ENCODE measurements around the gene ROPN1B. TPM values are rescaled to one million over a fixed set of nuclear protein-coding genes. Genes with fewer than 3 reads are reported as not detected.

The ROPN1B gene
- total RNA-seq, 1 experiment from 2014 or later = 0.13 TPM

DNA sequence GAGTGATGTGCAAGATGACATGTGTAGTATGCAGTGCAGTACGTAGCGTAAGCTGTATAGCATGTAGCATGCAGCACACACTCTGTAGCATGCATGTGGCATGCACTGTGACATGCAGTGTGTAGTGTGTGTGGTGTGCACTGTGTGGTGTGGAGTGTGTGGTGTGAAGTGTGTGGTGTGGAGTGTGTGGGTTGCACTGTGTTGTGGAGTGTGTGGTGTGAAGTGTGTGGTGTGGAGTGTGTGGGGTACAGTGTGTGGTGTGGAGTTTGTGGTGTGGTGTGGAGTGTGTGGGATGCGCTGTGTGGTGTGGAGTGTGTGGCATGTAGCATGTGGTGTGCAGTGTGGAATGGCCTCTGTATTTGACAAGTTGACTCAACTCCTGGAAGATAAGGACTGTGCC lies 39.2 kb downstream of the ROPN1B start (continued):
- TF ChIP-seq PRRX2 (CRISPR knock-in tag; IDR thresholded peaks at IDR 0.05) (no peak), CREM (CRISPR knock-in tag; IDR thresholded peaks at IDR 0.05) (no peak), SMAD4 (CRISPR knock-in tag; IDR thresholded peaks at IDR 0.05) (no peak), MXD4 (CRISPR knock-in tag; IDR thresholded peaks at IDR 0.05; ENCODE audit: borderline replicate concordance) (no peak), CTCF (IDR thresholded peaks at IDR 0.05) (no peak)
- TF ChIP-seq, protein P1, sequence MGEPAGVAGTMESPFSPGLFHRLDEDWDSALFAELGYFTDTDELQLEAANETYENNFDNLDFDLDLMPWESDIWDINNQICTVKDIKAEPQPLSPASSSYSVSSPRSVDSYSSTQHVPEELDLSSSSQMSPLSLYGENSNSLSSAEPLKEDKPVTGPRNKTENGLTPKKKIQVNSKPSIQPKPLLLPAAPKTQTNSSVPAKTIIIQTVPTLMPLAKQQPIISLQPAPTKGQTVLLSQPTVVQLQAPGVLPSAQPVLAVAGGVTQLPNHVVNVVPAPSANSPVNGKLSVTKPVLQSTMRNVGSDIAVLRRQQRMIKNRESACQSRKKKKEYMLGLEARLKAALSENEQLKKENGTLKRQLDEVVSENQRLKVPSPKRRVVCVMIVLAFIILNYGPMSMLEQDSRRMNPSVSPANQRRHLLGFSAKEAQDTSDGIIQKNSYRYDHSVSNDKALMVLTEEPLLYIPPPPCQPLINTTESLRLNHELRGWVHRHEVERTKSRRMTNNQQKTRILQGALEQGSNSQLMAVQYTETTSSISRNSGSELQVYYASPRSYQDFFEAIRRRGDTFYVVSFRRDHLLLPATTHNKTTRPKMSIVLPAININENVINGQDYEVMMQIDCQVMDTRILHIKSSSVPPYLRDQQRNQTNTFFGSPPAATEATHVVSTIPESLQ (CRISPR knock-in tag; IDR thresholded peaks at IDR 0.05) = no peak

GRCh38 chr3:126009181-126009580 lies 40.2 kb downstream of the ROPN1B start:
- TF ChIP-seq ZNF219 (CRISPR knock-in tag; IDR thresholded peaks at IDR 0.05; ENCODE audit: borderline replicate concordance) (no peak), HMGXB4 (CRISPR knock-in tag; IDR thresholded peaks at IDR 0.05) (no peak), NFYB (CRISPR knock-in tag; conservative IDR thresholded peaks at IDR 0.05; ENCODE audit: low read depth) (no peak)
- DNase-seq (ENCODE audit: low spot score) (no peak), ATAC-seq (no peak)
- Mint-ChIP-seq H3K9me3 (peaks cover 3% of the 10 kb centered on the region; the same call in 1 of the 2 replicates), H3K36me3 (peaks cover 9% of the 10 kb centered on the region; the same call in 1 of the 2 replicates), H3K4me3 (no peak overlapping the region), H3K4me1 (peaks cover 7% of the 10 kb centered on the region), H3K27me3 (ENCODE audit: low read depth) (peaks cover 5% of the 10 kb centered on the region; the same call in 1 of the 2 replicates), H3K27ac (no peak overlapping the region)
- ChIA-PET POLR2A (no interaction called here), CTCF (no interaction called here)

- POLR2A ChIA-PET = no interaction called here
Observed at GRCh38 chr3:126013751-126014156, 44.8 kb downstream of the ROPN1B start.

More at GRCh38 chr3:126013751-126014156, 44.8 kb downstream of the ROPN1B start:
- H3K9me3 Mint-ChIP-seq = peaks cover 3% of the 10 kb centered on the region; the same call in 1 of the 2 replicates
- peak overlapping the region; percentile 49; the same call in 1 of the 2 replicates for H3K27ac Mint-ChIP-seq
- DNase-seq (ENCODE audit: low spot score) = no peak
- H3K27me3 Mint-ChIP-seq (ENCODE audit: low read depth) = peaks cover 41% of the 10 kb centered on the region
- no peak overlapping the region for H3K4me3 Mint-ChIP-seq
- H3K36me3 Mint-ChIP-seq = 0 out of 2 replicates have a peak, but pooled peaks cover 6% of the 10 kb centered on the region
- H3K4me1 Mint-ChIP-seq = peaks cover 10% of the 10 kb centered on the region
- peak; percentile 34; the same call in 1 of the 2 replicates for ATAC-seq
- no peak for TF ChIP-seq GRHL2 (CRISPR knock-in tag; IDR thresholded peaks at IDR 0.05; ENCODE audit: insufficient replicate concordance, severe bottlenecking)
- TF ChIP-seq, protein P2, sequence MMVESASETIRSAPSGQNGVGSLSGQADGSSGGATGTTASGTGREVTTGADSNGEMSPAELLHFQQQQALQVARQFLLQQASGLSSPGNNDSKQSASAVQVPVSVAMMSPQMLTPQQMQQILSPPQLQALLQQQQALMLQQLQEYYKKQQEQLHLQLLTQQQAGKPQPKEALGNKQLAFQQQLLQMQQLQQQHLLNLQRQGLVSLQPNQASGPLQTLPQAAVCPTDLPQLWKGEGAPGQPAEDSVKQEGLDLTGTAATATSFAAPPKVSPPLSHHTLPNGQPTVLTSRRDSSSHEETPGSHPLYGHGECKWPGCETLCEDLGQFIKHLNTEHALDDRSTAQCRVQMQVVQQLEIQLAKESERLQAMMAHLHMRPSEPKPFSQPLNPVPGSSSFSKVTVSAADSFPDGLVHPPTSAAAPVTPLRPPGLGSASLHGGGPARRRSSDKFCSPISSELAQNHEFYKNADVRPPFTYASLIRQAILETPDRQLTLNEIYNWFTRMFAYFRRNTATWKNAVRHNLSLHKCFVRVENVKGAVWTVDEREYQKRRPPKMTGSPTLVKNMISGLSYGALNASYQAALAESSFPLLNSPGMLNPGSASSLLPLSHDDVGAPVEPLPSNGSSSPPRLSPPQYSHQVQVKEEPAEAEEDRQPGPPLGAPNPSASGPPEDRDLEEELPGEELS (CRISPR knock-in tag; IDR thresholded peaks at IDR 0.05) = no peak
- TF ChIP-seq NR3C1 (CRISPR knock-in tag; conservative IDR thresholded peaks at IDR 0.05; ENCODE audit: low read depth) = no peak
- TF ChIP-seq, protein P3, sequence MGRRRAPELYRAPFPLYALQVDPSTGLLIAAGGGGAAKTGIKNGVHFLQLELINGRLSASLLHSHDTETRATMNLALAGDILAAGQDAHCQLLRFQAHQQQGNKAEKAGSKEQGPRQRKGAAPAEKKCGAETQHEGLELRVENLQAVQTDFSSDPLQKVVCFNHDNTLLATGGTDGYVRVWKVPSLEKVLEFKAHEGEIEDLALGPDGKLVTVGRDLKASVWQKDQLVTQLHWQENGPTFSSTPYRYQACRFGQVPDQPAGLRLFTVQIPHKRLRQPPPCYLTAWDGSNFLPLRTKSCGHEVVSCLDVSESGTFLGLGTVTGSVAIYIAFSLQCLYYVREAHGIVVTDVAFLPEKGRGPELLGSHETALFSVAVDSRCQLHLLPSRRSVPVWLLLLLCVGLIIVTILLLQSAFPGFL (CRISPR knock-in tag; IDR thresholded peaks at IDR 0.05; ENCODE audit: borderline replicate concordance) = no peak
- TF ChIP-seq ESRRA (CRISPR knock-in tag; IDR thresholded peaks at IDR 0.05; ENCODE audit: borderline replicate concordance) = no peak
- no peak for TF ChIP-seq SP1 (CRISPR knock-in tag; conservative IDR thresholded peaks at IDR 0.05)
- TF ChIP-seq MXD4 (CRISPR knock-in tag; IDR thresholded peaks at IDR 0.05; ENCODE audit: borderline replicate concordance) = no peak
- TF ChIP-seq, protein P4, sequence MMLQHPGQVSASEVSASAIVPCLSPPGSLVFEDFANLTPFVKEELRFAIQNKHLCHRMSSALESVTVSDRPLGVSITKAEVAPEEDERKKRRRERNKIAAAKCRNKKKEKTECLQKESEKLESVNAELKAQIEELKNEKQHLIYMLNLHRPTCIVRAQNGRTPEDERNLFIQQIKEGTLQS (CRISPR knock-in tag; conservative IDR thresholded peaks at IDR 0.05) = no peak
- TF ChIP-seq, protein P5, sequence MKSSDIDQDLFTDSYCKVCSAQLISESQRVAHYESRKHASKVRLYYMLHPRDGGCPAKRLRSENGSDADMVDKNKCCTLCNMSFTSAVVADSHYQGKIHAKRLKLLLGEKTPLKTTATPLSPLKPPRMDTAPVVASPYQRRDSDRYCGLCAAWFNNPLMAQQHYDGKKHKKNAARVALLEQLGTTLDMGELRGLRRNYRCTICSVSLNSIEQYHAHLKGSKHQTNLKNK (CRISPR knock-in tag; IDR thresholded peaks at IDR 0.05) = no peak
- TF ChIP-seq FOXK1 (CRISPR knock-in tag; IDR thresholded peaks at IDR 0.05) = no peak
- TF ChIP-seq, protein P6, sequence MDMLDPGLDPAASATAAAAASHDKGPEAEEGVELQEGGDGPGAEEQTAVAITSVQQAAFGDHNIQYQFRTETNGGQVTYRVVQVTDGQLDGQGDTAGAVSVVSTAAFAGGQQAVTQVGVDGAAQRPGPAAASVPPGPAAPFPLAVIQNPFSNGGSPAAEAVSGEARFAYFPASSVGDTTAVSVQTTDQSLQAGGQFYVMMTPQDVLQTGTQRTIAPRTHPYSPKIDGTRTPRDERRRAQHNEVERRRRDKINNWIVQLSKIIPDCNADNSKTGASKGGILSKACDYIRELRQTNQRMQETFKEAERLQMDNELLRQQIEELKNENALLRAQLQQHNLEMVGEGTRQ (CRISPR knock-in tag; IDR thresholded peaks at IDR 0.05) = no peak
- no peak for TF ChIP-seq CBFB (CRISPR knock-in tag; IDR thresholded peaks at IDR 0.05; ENCODE audit: low read depth)
- TF ChIP-seq ERG (CRISPR knock-in tag; IDR thresholded peaks at IDR 0.05) = no peak
- CTCF ChIA-PET = no interaction called here
